NCI-H2171 (cell line): ENCODE measurements around the gene PTGES2.
"Not testable (repeated sequence)": the region's sequence is repeated elsewhere in the genome, so short reads cannot be mapped to it uniquely, and the experiment has no call there.

Experiments
- DNase-seq: peaks from one replicate; lab custom pipeline; 2025; lab: John Stamatoyannopoulos, UW

PTGES2 gene

DNA sequence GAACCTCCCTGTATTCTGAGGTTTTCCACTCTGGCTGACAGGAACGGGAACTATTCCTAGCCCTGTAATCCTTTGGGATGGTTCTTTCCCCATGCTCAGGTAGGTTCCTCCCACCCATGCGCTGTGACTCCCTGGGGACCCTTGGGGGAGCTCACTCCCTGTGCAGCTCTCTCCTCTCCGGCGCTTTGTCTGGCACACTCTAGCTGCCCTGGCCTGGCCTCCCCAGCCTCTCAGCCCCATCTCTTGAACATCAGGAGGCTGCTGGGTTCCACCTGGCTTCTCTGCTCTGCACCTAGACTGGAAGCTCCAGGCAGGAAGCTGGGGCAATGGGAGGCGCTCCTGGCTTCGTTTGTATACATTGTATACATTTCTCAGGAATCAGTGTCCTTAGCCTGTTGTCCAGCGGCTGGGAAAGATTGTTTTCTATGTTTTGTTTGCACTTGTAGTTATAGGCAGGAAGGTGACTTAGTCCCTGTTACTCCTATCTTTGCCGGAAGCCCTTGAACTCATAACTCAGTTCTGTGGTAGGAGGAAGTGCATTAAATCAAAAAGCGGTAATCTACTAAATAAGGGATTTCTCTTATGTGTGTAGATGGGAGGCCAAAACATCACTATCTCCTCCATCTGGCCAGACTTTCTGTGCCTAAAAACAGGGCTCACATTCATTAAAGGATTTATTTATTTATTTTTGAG lies 39.1 kb downstream of the PTGES2 start:
- DNase-seq: no peak

- no peak for DNase-seq
Measured at GRCh38 chr9:128087262-128087661, 40.3 kb downstream of the PTGES2 start.

DNA sequence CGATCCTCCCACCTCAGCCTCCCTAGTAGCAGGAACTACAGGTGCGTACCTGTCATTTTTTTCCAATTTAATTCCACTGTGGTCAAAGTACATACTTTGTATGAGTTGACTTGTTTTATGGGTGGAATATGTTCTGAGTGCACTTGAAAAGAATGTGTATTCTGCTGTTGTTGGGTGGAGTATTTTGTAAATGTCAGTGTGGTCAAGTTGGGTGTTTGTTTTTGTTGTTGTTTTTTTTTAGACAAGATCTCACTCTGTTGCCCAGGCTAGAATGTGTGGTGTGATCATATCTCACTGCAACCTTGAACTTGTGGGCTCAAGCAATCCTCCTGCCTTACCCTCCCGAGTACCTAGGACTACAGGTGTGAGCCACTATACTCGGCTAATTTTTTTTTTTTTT lies 41.6 kb downstream of the PTGES2 start:
- no peak for DNase-seq

DNA sequence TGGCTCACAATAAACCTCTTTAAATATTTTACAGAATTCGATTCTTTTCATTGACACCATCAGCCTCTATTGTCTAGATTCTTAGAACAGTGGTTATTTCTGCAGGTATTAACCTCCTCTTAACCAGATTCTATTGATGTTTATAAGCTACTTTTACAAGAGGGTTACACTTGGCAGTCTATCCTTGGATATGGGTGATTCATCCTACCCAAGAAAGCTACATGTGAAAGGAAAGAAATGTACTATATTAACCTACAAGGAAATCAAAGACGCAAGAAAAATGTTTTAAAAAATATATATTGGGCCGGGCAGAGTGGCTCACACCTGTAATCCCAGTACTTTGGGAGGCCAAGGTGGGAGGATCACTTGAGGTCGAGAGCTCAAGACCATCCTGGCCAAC lies 42.8 kb downstream of the PTGES2 start:
- DNase-seq: no peak

DNA sequence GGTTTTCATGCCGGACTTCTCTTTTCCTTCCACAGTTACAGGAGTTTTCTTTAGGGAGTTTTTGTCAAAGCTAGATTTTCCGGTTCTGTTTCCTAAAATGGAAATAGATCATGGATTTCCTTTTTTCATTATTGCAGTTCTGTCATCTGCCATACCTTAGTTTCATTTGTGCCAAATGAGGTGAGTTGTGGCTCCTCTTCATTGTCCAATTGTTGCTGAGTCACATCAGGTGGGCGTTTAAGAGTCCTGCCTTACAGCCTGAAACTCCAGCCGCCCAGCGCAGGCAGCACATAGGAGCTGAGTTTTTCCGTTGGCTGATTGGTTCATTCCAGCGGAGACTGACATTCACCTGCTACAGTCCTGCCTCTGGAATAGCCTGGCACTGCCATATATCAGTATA lies 45.4 kb downstream of the PTGES2 start:
- DNase-seq: no peak

GRCh38 chr9:128081056-128081455 lies 46.5 kb downstream of the PTGES2 start:
- no peak for DNase-seq

DNA sequence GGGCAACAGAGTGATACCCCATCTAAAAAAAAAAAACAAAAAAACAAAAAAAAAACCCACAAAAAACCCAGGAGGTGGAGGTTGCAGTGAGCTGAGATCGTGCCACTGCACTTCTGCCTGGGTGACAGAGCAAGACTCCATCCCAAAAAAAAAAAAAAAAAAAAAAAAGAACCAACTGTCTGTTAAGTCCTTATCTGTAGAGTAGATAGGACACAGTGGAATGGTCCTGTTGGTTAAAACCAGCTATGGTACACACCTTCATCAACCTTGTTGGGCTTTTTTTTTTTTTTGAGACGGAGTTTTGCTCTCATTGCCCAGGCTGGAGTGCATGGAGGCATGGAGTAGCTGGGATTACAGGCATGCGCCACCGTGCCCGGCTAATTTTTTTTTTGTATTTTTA lies 47.3 kb downstream of the PTGES2 start:
- DNase-seq: no peak

- no peak for DNase-seq
Measured at GRCh38 chr9:128078504-128079434, 48.8 kb downstream of the PTGES2 start.

- DNase-seq: no peak
Measured at GRCh38 chr9:128077847-128078503, 49.6 kb downstream of the PTGES2 start.

DNA sequence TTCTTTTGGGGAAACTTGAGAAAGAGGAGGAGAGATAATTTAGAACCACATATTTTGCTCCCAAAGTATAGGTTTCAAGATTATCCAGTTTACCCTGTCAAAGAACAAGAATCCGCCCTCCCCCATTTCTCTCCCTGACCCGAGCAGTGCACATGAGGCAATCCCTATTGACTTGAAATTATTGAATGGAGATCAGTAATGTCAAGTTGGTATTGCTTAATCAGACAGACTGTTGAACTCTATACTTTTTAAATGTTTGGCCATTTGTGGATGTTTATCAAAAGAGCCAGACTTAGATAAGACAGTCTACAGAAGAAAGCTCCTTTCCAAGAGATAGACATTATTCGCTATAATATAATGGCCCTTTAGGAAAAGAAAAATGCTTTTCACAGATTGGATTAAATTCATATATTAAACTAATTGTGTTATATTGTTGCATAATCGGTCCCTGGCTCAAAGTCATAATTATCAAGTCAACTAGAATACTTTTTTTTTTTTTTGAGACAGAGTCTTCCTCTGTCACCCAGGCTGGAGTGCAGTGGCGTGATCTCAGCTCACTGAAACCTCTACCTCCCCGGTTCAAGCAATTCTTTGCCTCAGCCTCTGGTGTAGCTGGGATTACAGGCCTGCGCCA lies 54.2 kb downstream of the PTGES2 start:
- no peak for DNase-seq

- DNase-seq: peak; percentile 85
Measured at GRCh38 chr9:128072144-128073021, 55.1 kb downstream of the PTGES2 start.

GRCh38 chr9:128071475-128071874 lies 56.1 kb downstream of the PTGES2 start:
- DNase-seq: not testable (repeated sequence)

DNA sequence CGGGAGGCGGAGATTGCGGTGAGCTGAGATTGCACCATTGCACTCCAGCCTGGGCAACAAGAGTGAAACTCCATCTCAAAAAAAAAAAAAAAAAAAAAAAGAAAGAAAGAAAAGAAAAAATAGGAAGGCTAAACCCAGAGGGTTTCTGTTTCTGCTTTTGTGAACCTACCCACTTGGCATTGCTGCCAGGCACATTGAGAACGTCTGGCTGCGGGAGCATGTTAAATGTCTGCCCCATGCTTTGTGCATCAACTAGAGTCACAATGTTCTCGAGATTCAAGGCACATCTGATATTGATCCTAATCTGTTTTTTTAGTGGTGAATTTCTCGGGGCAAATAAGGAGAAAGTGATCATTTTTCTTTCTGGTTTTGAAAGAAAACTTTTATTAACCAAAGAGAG lies 56.7 kb downstream of the PTGES2 start:
- no peak for DNase-seq
